NCI-H1092 (cell line): ENCODE data around the gene MDM2.

ENCODE experiments used
- DNase-seq: peaks from one replicate; lab custom pipeline; 2025; lab: John Stamatoyannopoulos, UW

Gene MDM2

GRCh38 chr12:68853396-68854077, 45.6 kb downstream of the MDM2 start:
- DNase-seq, result no peak

GRCh38 chr12:68854078-68854468, 46.1 kb downstream of the MDM2 start:
- DNase-seq, result no peak

GRCh38 chr12:68854554-68854953, 46.6 kb downstream of the MDM2 start:
- no peak for DNase-seq

- no peak for DNase-seq
Measured at GRCh38 chr12:68855111-68855510, 47.1 kb downstream of the MDM2 start.

- DNase-seq, result no peak
Measured at GRCh38 chr12:68855771-68856170, 47.8 kb downstream of the MDM2 start.

- DNase-seq, result no peak
Measured at GRCh38 chr12:68856510-68856909, 48.5 kb downstream of the MDM2 start.

- DNase-seq, result no peak
Measured at GRCh38 chr12:68861890-68862289, 53.9 kb downstream of the MDM2 start.

GRCh38 chr12:68863109-68863770, 55.3 kb downstream of the MDM2 start:
- DNase-seq, result no peak

- peak; percentile 31 for DNase-seq
Measured at GRCh38 chr12:68863886-68864454, 56.0 kb downstream of the MDM2 start.

GRCh38 chr12:68864604-68865003, 56.6 kb downstream of the MDM2 start:
- no peak for DNase-seq

- DNase-seq, result no peak
Measured at GRCh38 chr12:68865399-68866164, 57.6 kb downstream of the MDM2 start.

- DNase-seq, result no peak
Measured at GRCh38 chr12:68866950-68867349, 59.0 kb downstream of the MDM2 start.

GRCh38 chr12:68867606-68868005, 59.6 kb downstream of the MDM2 start:
- DNase-seq, result no peak

- no peak for DNase-seq
Measured at GRCh38 chr12:68868043-68868790, 60.2 kb downstream of the MDM2 start.

- DNase-seq, result no peak
Measured at GRCh38 chr12:68870011-68870410, 62.0 kb downstream of the MDM2 start.

GRCh38 chr12:68870443-68870842, 62.5 kb downstream of the MDM2 start:
- DNase-seq, result no peak

- no peak for DNase-seq
Measured at GRCh38 chr12:68871396-68871795, 63.4 kb downstream of the MDM2 start.

GRCh38 chr12:68871921-68872320, 63.9 kb downstream of the MDM2 start:
- no peak for DNase-seq

GRCh38 chr12:68873316-68873715, 65.3 kb downstream of the MDM2 start:
- no peak for DNase-seq

- DNase-seq, result no peak
Measured at GRCh38 chr12:68876461-68876860, 68.5 kb downstream of the MDM2 start.

GRCh38 chr12:68877583-68877982, 69.6 kb downstream of the MDM2 start:
- no peak for DNase-seq

GRCh38 chr12:68878283-68878682, 70.3 kb downstream of the MDM2 start:
- DNase-seq, result no peak
